GM12878 (cell line): ENCODE data around the gene LGMN. TPM values are rescaled to one million over a fixed set of nuclear protein-coding genes. Genes with fewer than 3 reads are reported as not detected.

Experiments
- ATAC-seq: fragments of 200-7000 bp; cut with Tn5 transposase; 3 replicates; pipeline ENCODE4 v1.9.1; 2020; ENCODE audit warnings: mild to moderate bottlenecking, moderate library complexity
- BruUV-seq: library from RNA; stranded (reverse); fragments of 400-500 nt; replicated peaks from 2 replicates; lab custom pipeline; 2021; lab: Mats Ljungman, UMichigan
- CTCF ChIA-PET: fragments of 300-600 bp; sonication (Branson Sonifier 250); formaldehyde crosslinking; extraction: SDS; loops from one replicate; lab custom pipeline; 2021; ENCODE audit warnings: inconsistent platforms; lab: Yijun Ruan, JAX
- POLR2A ChIA-PET: fragments of 350-600 bp; formaldehyde crosslinking; extraction: SDS; loops from one replicate; lab custom pipeline; 2021; ENCODE audit warnings: inconsistent platforms; lab: Charles Lee
- RAD21 ChIA-PET: fragments of 300-600 bp; sonication (Branson Sonifier 250); formaldehyde crosslinking; loops from one replicate; lab custom pipeline; 2023; ENCODE audit warnings: antibody characterized with exemption; ENCODE audit not compliant: unreplicated experiment; lab: Charles Lee
- SMC1A ChIA-PET: fragments of 300-600 bp; sonication (Branson Sonifier 250); formaldehyde crosslinking; loops from one replicate; lab custom pipeline; 2023; ENCODE audit not compliant: unreplicated experiment, uncharacterized antibody; lab: Charles Lee
- DNase-seq: peaks from one replicate; pipeline ENCODE4 v3.0.0-alpha.2; 2011; ENCODE audit warnings: low read depth, low spot score
- FAIRE-seq: peaks from 3 replicates; lab custom pipeline; 2011; peaks lifted over from hg19 to GRCh38; lab: Jason Lieb, UNC
- H2AFZ ChIP-seq: 2 replicates; pipeline ENCODE4 v1.6.0; 2011; ENCODE audit warnings: low read depth, low read length, control low read depth; ENCODE audit not compliant: control insufficient read depth
- H3K27ac ChIP-seq: 2 replicates; pipeline ENCODE4 v1.5.1; 2011; ENCODE audit warnings: control low read depth; ENCODE audit not compliant: control insufficient read depth, insufficient read depth
- H3K27me3 ChIP-seq, 2 experiments: replicated peaks in 1 of 2; 2 replicates each; pipeline versions ENCODE4 v1.6.0 to v1.6.1; 2011; ENCODE audit warnings: low read length in 1 of 2; ENCODE audit not compliant: control insufficient read depth in 2 of 2, insufficient read depth in 2 of 2
- H3K36me3 ChIP-seq, 2 experiments: 2 replicates each; pipeline ENCODE4 v1.5.1; 2011; ENCODE audit warnings: low read length in 1 of 2; ENCODE audit not compliant: control insufficient read depth in 2 of 2, insufficient read depth in 2 of 2
- H3K4me1 ChIP-seq: 2 replicates; pipeline ENCODE4 v1.6.1; 2011; ENCODE audit warnings: mild to moderate bottlenecking, low read length, moderate library complexity, mixed read lengths; ENCODE audit not compliant: control insufficient read depth, insufficient read depth
- H3K4me2 ChIP-seq: 2 replicates; pipeline ENCODE4 v1.6.0; 2011; ENCODE audit warnings: control low read depth; ENCODE audit not compliant: control insufficient read depth, insufficient read depth
- H3K4me3 ChIP-seq: fragments of 200-600 bp; sonication (generic); 2 replicates; pipeline ENCODE4 v1.5.1; 2016
- H3K79me2 ChIP-seq: 2 replicates; pipeline ENCODE4 v1.6.0; 2011; ENCODE audit warnings: low read length; ENCODE audit not compliant: control insufficient read depth, insufficient read depth
- H3K9ac ChIP-seq: 2 replicates; pipeline ENCODE4 v1.8.0; 2011; ENCODE audit warnings: low read length, control low read depth, mixed read lengths; ENCODE audit not compliant: control insufficient read depth, insufficient read depth
- H3K9me3 ChIP-seq: replicated peaks from 3 replicates; pipeline ENCODE4 v1.5.1; 2011; ENCODE audit warnings: mild to moderate bottlenecking, low read length; ENCODE audit not compliant: control insufficient read depth, insufficient read depth
- H4K20me1 ChIP-seq: 2 replicates; pipeline ENCODE4 v1.6.0; 2011; ENCODE audit not compliant: control insufficient read depth, insufficient read depth
- CBFB ChIP-seq: IDR thresholded peaks from 2 replicates; pipeline ENCODE4 v1.6.1; 2016; ENCODE audit warnings: antibody characterized with exemption, low read depth
- E2F8 ChIP-seq: fragments of 450-650 bp; IDR thresholded peaks from 2 replicates; pipeline ENCODE4 v1.6.1; 2018; ENCODE audit warnings: mild to moderate bottlenecking, low read depth, moderate library complexity; ENCODE audit not compliant: partially characterized antibody
- PAX8 ChIP-seq: fragments of 450-650 bp; IDR thresholded peaks from 2 replicates; pipeline ENCODE4 v1.6.1; 2017; ENCODE audit warnings: mild to moderate bottlenecking, moderate library complexity
- RBBP5 ChIP-seq: fragments of 200-600 bp; sonication (generic); conservative IDR thresholded peaks from 2 replicates; pipeline ENCODE4 v1.6.1; 2016
- SPI1 ChIP-seq: IDR thresholded peaks from 2 replicates; pipeline ENCODE4 v1.6.1; 2011; ENCODE audit warnings: low read depth, mild to moderate bottlenecking, low read length, moderate library complexity, borderline replicate concordance; ENCODE audit not compliant: insufficient read depth
- TAF1 ChIP-seq: IDR thresholded peaks from 2 replicates; pipeline ENCODE4 v1.6.1; 2011; ENCODE audit warnings: mild to moderate bottlenecking, low read depth, low read length, borderline replicate concordance
- WGBS: methylation state at CpG from one replicate; pipeline ENCODE4 v1.1.6; 2016; ENCODE audit warnings: low lambda C conversion rate; ENCODE audit not compliant: insufficient replicate concordance, insufficient coverage; ENCODE audit errors: missing lambda C conversion rate; 5-methylcytosine and 5-hydroxymethylcytosine counted together
- in situ Hi-C: fragments of 300-500 bp; cut with MboI; formaldehyde crosslinking; loops from 9 replicates; pipeline ENCODE4 v1.14.3; 2018; ENCODE audit warnings: mixed read lengths
- intact Hi-C: fragments of 100-400 bp; cut with micrococcal nuclease; formaldehyde crosslinking; loops from one replicate; pipeline ENCODE4 v1.14.2; 2022; ENCODE audit not compliant: unreplicated experiment
- polyA plus RNA-seq, 11 experiments: library from polyadenylated mRNA; depleted of rRNA in 4 of 11; unstranded in 6 of 11; stranded (reverse) in 5 of 11; fragments of >200 nt; fragmentation: Nextera tagmentation in 4 of 11; fragmentation: Illumina TruSeq in 1 of 11; extraction: Ambion mirVana in 4 of 11; extraction: Trizol in 1 of 11; gene quantifications; 1 replicate in 1 of 11; 2 replicates in 10 of 11; pipeline versions ENCODE4 v1.2.1 to v1.2.3, GENCODE V29; 2011 to 2016; ENCODE audit warnings: inconsistent platforms in 2 of 11, missing spikeins in 2 of 11, low read depth in 1 of 11
- total RNA-seq, 4 experiments: library from RNA; depleted of rRNA in 3 of 4; stranded (reverse); fragments of >200 nt in 3 of 4; fragmentation: Illumina TruSeq in 1 of 4; extraction: Trizol in 1 of 4; gene quantifications; 2 replicates each; pipeline versions ENCODE4 v1.2.1 to v1.2.3, GENCODE V29; 2013 to 2021
- TF ChIP-seq, protein P1 (sequence below): IDR thresholded peaks from 2 replicates; pipeline ENCODE4 v1.6.1; 2012; ENCODE audit warnings: low read depth, low read length, improper control_type of control experiment
- TF ChIP-seq, protein P2 (sequence below): fragments of 450-650 bp; IDR thresholded peaks from 2 replicates; pipeline ENCODE4 v1.6.1; 2017; ENCODE audit warnings: mild to moderate bottlenecking

LGMN gene
- total and polyA plus RNA-seq, 10 of the 15 experiments (the other 5 are each of a cell fraction or from before 2014, with no cell fraction given): 0.71 to 192 (median 3.9) TPM

DNA sequence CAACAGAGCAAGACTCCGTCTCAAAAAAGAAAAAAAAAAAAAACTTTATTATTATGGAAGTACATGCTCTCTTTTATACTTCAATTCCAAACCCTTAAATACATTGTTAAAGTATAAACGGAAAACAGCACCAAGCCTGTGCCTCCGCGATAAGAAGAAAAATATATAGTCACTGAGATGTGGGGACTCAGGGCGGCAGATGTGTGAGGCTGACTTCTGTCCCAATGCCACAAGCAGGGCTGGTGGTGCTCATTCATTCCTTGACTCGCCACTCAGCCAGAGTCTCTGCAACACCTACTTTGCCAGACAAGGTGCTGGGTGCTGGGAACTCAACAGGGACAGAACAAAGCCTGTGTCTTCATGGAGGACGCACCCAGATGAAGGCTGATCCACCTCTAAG is 13.8 kb downstream of the LGMN start:
- H3K4me1 ChIP-seq: peaks cover 9% of the 10 kb centered on the region
- RAD21 ChIA-PET: interaction anchor here (0.7 kb wide), 1 partner anchor 16 kb away, joined by 3 read pairs; no protein-coding TSS in a partner anchor
- POLR2A ChIA-PET: no interaction called here
- H3K36me3 ChIP-seq: peaks cover 0 to 1% of the 10 kb centered on the region in 2 experiments; a peak in 3 of 4 replicates
- intact Hi-C loops: no loop called here
- no peak overlapping the region for H3K4me2 ChIP-seq
- CTCF ChIA-PET: interaction anchor here (0.9 kb wide), 1 partner anchor 45 kb away, joined by 3 read pairs; no protein-coding TSS in a partner anchor
- H3K27ac ChIP-seq: no peak overlapping the region
- over 99% methylated on average over 7 of the region's 7 CpGs for WGBS
- no peak overlapping the region for H2AFZ ChIP-seq
- H3K27me3 ChIP-seq: no peaks in the 10 kb centered on the region
- TF ChIP-seq SPI1 (no peak), CBFB (no peak), PAX8 (no peak), TAF1 (no peak), RBBP5 (no peak), E2F8 (no peak)
- TF ChIP-seq, protein P1, sequence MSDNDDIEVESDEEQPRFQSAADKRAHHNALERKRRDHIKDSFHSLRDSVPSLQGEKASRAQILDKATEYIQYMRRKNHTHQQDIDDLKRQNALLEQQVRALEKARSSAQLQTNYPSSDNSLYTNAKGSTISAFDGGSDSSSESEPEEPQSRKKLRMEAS: no peak
- TF ChIP-seq, protein P2, sequence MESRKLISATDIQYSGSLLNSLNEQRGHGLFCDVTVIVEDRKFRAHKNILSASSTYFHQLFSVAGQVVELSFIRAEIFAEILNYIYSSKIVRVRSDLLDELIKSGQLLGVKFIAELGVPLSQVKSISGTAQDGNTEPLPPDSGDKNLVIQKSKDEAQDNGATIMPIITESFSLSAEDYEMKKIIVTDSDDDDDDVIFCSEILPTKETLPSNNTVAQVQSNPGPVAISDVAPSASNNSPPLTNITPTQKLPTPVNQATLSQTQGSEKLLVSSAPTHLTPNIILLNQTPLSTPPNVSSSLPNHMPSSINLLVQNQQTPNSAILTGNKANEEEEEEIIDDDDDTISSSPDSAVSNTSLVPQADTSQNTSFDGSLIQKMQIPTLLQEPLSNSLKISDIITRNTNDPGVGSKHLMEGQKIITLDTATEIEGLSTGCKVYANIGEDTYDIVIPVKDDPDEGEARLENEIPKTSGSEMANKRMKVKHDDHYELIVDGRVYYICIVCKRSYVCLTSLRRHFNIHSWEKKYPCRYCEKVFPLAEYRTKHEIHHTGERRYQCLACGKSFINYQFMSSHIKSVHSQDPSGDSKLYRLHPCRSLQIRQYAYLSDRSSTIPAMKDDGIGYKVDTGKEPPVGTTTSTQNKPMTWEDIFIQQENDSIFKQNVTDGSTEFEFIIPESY: no peak
- TF ChIP-seq, all 136 proteins: peak for 0
- H3K4me3 ChIP-seq: no peak overlapping the region
- in situ Hi-C loops: no loop called here
- FAIRE-seq (no peak), ATAC-seq (no peak), DNase-seq (no peak)
- SMC1A ChIA-PET: interaction anchor here (1.0 kb wide), 1 partner anchor 46 kb away, joined by 5 read pairs; no protein-coding TSS in a partner anchor
- no TSS peak for BruUV-seq
- H3K9ac ChIP-seq: no peak overlapping the region
- H4K20me1 ChIP-seq: no peaks in the 10 kb centered on the region
- H3K9me3 ChIP-seq: peaks cover 8% of the 10 kb centered on the region; the same call in 2 of the 3 replicates
- H3K79me2 ChIP-seq: no peaks in the 10 kb centered on the region; the same call in none of the 2 replicates
